ENCODE results near the gene COL23A1.

COL23A1 gene

DNA sequence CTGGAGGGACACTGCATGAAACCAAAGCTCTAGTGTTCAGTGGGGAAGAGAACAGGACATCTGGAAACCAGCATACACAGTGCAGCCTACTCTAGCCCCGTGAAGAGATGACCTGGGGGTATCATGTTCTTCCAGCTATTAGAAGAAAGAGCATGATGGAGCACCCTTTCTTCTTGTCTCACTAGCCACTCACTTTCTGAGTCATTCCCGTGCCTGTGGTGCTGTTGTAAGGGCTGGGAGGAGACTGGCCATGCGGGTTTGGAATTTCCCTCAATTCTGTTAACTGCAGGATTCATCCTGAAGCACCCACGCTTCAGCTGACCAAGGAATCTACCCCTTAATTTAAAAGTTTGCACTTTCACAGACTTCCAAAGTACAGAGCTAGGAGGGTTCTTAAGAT, 137.0 kb downstream of the COL23A1 start:
- no peak for DNase-seq

DNA sequence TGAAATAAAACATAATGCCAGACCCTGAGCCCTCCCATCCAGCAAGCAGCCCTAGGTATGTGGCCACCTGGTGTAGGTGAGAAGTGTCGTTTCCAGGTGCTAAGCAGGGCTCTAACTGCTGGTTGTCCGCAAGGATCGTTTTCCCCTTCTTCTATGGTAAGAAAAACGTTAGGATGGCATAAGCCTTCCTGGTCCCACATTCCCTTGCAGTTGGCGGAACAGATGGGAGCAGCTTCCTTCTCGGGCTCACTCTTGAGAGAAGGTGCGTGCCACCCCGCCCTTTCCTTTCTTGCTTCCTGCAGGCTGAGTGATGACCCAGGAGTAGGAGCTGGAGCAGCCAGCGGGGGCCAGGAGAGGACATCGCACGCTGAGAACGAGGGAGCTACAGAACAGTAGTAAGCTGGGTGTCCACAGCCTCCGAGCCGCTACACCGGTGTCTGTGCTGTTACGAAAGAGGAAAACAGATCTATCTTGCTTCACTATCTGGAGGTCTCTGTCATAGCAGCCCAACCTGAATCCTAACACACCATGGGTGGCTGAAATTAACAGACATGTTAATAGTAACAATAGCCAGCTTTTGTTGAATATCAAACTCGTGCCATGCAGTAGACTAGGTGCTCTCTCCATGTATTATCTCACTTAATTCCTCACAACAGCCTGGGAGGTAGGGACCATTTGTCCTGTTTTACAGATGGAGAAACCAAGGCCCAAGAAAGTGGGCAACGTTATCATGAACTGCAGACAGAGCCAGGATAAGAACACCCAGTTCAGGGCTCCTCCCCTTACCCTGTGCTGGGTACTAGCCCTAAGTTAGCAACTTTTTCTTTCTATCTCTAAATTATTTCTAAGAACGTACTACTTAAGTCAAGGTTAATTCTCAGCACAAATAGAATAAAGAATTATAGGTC, 139.8 kb downstream of the COL23A1 start:
- no peak for DNase-seq

DNA sequence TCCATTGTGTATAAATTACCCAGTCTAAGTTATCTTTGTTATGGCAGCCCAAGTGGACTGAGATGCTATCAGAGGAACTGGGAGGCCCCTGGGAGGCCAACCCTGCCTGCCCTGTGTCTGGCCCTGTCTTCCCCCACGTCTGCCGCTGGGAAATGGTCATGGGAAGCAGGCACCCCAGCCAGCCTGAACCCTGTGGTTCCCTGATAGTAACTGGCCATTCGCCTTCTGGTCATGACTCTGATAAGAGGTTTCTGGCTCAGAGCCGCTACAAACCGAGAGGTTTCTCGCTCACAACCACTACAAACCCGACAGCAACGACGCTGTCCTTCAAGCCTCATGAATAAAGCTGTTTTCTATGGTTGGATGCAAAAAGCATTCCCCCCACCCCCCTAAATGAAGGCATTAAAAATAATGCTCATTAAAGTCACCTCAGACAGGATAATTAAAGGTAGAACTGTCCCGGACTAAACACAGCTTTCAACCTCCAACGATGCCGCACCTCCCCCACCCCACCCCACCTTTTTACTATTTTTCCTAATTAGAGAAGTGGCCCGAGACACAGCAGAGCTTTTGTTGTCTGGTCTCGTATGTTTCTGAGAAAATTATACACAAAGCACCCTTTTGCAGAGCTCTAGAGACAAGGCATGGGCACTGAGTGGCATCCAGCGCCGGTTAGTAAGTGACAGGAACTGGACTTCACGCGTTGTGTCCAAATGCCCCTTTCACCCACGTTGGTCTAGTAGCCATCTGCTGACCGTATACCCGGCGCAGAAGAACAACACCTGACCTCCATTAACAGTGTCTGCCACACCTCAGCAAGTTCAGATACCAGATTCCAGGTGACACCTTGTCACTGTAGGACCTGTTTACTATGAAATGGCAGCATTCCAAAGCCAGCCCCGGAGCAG, 140.8 kb downstream of the COL23A1 start:
- DNase-seq = no peak

DNA sequence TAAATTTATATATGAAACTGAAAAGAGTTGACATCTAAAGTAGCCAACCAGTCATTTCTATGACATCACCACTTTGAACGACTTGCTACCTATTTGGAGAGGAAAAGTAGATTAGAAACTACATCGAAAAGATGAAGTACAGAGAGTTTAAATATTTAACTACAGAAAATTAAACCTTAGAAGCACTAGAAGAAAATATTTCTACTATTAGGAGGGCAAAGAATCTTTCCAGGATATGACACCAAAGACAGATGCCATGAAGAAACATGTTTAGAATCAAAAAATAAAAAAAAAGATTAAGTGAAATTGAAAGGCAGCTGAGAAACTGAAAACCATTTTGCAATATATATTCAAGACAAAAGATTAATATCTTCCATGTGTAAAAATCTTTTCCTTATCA, 144.7 kb downstream of the COL23A1 start:
- DNase-seq = no peak

DNA sequence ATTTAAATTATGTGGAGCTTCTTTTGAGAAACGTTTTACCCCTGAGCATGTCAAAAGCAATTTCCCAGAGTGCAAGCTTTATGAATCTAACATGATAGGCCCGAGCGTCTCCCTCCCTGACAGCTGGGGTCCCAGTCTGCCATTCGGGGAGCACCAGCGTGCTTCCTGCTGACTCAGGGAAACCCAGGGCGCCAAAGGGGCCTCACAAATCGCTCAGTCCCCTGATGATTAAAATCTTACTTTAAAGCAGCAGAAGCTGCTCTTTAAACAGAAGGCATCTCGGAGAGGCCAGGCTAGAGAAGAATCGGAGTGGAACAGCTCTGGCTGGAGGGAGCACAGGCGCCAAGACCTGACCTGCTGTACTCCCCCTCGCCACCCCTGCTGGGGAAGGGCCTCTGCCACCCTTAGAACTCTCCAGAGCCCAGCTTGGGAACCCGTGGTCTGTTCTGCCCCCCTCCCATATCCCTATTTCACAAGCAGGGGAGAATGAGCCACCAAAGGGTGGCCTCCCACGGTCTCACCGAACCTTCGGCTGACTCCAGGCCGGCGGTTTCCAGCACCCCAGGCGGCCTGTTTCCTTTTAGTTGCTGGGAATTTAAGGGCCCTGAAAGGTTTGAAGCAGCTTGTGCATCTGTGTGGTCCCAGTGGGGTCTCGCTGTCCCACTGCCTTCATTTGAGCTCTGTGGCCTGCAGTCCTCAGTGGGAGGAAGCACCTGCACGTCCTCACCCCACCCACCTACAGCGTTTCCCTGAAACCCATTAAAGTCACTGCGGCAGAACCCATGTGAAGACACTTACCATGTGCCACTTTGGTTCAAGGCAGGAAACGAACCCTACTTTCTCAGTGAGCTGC, 147.6 kb downstream of the COL23A1 start:
- no peak for DNase-seq

DNA sequence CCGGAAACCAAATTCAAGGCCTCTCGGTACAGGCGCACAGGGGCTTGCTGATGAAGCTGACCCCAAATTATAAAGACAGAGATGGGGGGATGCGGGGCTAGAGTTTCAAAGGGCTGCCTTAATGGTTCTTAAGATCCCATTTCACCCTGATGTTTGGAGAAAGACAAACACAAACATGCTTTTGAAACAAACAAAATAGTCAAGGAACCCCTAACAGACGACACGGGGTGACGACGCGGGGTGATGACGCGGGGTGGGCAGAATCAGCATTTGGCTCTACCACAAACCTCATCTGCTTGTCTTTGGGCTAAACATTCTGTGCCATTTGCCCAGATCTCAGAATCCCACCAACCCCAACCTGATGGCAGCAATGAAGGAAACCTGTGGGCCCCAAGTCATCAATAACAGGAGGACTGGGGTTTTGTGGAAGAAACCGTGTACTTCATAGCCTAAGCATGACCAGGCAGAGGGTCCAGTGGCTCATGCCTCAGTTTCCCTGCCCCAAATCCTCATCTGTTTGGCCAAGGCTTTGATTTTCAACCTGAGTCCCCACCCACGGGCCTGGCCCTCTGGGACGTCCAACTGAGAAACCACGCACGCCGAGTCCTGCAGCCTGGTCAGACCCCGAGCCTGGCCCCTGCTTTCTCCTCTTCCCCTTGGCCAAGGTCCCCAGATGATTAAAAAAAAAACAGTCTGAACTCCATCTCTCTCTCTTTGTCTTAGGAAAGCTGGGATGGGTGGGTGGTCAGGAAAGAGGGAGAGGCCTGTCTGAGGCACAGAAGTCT, 148.5 kb downstream of the COL23A1 start:
- no peak for DNase-seq

DNA sequence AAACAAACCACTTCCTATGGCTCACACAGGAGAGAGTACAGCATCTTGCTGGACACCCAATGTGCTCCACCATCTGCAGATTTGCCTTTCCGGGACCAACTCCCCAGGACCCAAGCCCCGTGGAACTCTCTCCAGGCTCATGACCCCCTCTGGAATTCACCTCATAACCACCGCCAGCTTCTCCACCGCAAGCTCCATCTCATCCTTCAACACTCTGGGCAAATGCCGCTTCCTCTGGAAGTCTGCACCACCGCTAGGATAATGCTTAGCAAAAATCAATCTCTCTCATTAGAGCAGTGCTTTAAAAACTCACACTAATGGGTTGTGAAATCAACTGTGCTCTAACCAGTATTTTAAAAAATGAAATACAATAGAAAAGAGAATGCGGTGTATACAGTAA, 150.0 kb downstream of the COL23A1 start:
- DNase-seq = no peak

DNA sequence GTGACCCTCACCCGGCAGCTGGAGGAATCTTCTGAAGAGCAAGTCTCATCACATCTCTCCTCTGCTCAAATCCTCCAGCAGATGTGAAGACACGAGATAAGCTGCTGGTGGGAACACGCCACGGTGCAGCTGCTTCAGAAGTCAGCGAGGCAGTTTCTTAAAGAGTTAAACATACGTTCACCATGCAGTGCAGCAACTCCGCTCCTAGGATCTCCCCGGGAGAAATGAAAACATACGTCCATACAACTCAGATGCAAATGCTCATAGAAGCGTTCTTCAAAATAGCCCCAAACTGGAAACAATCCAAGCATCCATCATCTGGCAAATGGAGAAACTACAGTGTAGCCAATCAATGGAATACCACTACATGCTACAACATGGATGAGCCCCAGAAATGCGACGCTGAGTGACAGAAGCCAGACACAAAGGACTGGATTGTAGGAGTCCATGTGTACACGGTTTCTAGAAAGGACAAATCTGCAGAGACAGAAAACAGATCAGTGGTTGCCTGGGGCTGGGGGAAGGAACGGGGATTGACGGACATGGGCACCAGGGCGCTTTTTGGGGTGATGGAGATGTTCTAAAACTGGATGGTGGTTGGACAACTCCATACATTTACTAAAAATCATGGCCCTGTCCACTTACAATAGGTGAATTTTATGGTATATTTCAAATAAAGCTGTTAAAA, 150.6 kb downstream of the COL23A1 start:
- DNase-seq = no peak

DNA sequence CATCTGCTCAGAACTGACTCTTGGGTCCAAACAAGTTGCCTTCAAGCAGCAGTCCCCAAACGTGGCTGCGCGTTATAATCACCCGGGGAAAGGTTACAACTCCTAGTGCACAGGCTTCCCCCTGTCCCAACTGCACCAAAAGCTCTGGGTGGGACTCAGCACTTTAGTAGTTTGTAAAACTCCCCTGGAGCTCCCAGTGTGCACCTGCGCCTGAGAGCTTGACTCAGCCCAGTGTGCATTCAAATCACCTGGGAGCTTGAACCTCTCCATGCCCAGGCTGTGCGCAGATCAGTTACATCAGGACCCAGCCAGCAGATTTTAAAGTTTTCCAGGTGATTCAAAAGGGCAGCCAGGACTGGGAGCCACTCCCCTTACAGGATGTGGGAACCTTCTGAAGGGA, 151.4 kb downstream of the COL23A1 start:
- no peak for DNase-seq

DNA sequence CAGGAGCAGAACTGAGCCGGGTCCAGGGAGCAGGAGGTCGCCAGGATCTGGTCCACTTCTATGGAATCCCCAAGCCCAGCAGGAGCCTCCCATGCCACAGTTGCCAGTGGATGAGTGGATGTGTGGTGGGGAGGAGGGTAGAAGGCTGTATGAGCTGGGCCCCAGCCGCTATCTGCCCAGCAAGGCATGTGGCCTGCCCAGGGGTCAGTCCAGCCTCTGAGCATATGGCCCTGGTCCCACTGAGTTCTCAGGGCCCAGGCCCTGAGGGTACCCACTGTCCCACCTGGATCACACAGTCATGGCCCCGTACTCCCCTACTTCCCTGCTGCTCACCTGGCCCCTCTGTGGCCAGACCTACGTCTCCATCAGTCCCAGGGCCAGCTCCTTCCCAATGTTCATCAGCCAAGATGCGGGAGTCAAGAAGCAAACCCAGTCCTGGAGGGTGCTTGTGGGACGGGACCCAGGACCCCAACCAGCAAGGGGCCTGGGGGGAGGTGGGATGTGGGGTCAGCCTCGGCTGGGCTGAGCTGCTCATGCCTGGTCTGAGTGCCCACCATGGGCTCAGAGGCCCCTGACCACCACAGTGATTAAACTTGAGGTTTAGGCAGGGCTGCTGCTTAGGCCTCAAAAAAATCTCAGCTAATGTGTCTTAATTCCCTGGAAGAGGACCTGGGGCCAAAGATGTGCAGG, 152.7 kb downstream of the COL23A1 start:
- DNase-seq = no peak

DNA sequence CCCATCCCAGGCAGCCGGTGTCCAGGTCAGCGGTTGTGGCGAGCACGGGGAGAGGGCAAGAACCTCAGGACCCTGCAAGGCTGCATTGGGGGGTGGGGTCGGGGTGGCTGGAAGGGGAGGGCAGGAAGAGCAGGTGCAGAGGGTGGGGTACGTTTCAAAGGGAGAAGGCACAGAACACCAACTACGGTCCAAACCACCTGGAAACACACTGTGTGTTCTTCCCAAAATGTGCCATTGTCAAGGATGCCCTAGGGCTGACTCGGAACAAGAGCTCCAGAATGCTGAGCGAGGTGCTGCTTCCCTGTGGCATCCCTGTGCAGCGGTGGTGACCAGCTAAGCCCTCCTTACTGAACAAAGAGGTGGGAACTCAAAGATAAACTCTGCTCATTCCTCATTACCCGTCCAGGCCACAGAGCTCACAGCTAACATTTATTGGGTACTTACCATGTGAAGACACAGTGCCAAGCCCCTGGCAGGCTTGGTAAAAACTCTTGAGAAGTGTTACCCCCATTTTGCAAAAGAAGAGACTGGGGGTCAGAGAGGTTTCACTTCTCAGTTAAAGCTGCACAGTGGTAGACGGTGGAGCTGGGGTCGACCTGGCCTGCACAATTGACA, 153.8 kb downstream of the COL23A1 start:
- DNase-seq = no peak

DNA sequence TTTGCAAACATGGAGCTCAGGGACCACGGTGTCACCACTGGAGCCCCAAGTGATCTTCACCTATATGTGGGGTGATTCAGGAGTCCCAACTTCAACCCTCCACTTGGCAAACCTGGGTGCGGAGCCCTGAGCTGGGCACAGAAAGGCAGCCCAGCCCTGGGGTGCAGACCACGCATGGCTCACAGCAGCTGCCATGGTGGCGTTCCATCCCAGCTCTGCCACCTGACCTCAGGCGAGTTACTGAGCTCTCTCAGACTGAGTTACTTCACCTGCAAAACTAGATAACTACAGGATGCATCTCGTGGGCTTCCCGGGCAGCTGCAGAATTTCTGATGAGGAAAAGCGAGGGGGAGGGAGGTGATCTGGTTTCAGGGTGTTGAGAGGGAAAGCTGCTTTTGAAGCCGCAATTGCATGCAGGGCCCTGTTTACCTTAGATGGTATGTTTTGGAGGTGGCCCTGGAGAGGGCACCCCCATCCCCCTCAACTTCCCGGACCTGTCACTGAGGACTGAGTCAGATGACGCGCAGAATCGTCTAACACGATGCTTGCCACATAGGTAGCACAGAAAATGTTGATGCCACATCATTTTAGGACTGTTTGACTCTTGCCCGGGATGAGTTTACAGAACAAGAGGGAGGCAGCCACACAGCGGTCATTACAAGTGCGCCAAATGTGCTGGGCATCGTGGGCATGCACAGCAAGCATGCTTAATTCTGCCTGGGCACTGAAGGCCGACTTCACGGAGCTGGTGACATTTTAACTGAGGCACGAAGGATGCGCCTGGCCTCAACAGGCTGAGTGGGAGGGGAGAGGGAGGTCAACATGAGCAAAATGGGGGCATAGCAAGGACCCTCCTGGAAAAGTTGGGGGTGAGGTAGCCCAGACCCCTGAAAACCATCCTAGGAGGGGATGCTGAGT, 154.6 kb downstream of the COL23A1 start:
- no peak for DNase-seq

DNA sequence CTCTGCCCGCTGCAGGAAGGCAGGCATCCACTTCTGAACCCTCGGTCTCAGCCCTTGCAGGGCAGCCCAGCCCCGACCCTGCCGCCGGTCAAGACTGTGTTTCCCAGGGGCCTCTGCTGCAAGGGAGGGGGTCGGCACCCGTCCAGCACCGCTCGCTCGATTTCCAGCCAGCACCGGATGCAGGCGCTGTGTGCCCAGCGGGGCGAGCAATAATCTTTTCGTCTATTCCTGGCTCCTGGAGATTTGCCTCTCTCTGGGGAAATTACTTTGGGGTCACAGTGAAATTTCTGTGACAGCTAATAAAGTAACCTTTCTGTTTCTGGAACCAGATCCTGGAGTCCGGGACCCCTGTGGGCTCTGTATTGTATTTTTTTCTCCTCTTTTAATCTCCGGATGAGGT, 155.3 kb downstream of the COL23A1 start:
- DNase-seq = no peak

DNA sequence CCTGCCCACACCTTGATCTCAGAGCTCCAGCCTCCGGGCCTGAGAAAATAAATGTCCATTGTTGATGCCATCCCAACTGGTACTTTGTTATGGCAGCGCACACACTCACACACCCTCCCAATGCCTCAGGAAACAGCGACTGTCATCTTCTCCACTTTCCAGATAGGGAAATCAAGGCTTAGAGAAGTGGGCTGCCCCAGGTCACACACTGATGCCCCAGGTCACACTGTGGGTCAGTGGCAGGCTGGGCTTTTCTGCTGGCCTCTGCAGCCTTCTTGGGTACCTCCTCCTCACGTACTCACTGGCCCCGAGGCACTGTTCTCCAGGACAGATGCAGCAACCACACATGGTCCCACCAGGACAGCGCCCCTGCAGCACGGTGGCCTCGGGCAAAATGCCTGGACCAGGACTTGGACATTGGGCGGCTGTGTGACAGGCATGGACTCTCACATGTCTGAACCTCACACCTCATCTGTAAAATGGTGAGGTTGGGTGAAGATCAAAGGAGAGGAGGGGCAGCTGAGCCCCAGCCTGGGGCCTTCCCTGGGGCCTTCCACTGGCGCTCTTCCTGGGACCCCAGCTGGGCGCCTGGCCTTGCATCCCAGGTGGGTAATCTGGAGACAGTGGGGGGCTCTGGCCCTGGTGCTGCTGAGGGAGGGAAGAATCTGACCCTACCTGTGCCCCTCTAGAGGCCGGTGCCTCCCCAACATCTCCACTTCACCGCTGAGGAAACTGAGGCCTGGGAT, 156.0 kb downstream of the COL23A1 start:
- no peak for DNase-seq

DNA sequence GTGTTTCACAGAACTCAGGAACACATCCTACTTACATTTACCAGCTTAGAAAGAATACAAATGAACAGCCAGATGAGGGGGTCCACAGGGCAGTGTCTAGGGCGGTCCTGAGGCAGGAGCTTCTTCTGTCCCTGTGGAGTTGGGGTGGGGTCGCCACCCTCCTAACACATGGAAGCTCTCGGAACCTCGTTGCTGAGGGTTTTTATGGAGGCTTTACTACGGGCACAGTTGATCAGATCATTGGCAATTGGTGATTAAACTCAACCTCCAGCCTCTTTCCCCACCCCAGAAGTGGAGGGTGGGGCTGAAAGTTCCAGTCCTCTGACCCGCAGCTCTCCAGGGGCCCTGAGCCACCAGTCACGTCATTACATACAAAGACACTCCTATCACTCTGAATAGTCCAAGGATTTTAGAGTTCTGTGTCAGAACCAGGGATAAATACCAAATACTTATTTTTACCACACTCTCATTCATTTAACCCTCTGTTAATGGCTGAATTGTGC, 156.9 kb downstream of the COL23A1 start:
- DNase-seq = no peak

DNA sequence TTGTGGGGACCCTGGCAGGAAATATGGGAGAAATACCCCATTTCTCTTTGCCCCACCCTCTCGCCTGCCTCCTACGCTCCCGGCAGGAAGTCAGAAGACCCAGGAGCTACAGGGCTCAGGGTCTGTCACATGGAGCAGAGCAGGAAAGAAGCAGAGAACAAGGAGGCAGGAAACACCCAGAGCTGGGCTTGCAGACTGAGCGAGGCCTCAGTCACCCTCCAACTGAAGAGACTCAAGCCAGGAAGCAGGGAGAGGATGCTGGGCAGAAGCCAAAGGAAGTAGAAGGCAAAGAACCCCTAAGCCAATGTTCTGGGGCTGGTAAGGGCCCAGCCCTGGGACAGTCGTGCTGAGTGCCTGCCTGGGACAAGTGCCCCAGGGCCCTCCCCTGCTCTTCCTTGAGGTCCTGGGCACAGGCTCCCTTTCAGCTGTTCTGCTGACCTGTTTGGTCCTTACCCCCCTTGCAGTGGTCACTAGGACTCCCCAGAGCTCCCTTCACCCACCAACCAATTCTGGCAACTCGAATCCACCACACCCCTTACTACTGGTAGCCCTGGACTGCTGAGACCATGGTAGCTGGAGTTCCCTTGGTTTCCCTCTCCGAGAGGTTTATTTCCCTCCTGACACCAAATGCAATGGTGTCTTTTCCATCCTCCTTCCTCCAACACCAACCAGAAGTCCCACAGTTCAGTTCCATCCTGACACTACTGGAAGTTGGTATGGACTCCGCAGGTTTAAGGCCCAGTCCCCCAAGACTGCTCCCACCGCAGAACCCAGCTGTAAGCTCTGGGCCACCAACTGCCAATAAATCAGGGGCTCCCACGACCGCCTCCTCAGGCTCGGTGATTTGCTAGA, 157.5 kb downstream of the COL23A1 start:
- DNase-seq = no peak

DNA sequence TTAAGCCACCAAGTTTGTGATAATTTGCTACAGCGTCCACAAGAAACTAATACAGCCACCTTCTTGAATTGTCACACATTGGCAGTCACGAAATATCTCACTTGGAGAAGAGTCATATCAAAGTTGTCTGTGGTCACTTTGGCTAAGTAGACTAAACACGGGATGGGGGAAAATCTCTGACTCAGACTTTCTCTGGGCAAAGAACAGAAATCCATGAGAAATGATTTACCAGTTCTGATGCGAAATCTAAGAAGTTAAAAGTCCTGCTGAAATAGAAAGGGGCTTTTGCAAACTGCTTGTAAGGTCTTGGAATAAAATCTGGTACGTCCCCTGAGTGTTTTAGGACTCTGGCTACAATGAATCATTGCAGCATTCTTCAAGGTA, 158.4 kb downstream of the COL23A1 start:
- DNase-seq = no peak
